Measurements from ENCODE around the gene BARX2. TPM values are rescaled to one million over a fixed set of nuclear protein-coding genes. Genes with fewer than 3 reads are reported as not detected.

BARX2 gene
- polyA plus RNA-seq, 1 of the 3 experiments (the other 2 are of a cell fraction): not detected

GRCh38 chr11:129391821-129392220 lies 16.2 kb downstream of the BARX2 start:
- Histone ChIP-seq H3K27me3 (ENCODE audit: insufficient read depth) (peaks cover 61% of the 10 kb centered on the region; the same call in 1 of the 2 replicates), H3K4me2 (no peak overlapping the region), H3K4me3 (ENCODE audit: low read depth in 2 of 2, low read length in 1 of 2) (no peak overlapping the region), H3K79me2 (ENCODE audit: insufficient read depth) (no peaks in the 10 kb centered on the region), H4K20me1 (ENCODE audit: insufficient read depth) (no peaks in the 10 kb centered on the region), H3F3A (replicated peaks; ENCODE audit: insufficient read depth) (no peaks in the 10 kb centered on the region), H2AFZ (ENCODE audit: low read depth) (no peak overlapping the region), H3K36me3 (replicated peaks in 1 of 2; ENCODE audit: control insufficient read depth in 1 of 2, insufficient read depth in 2 of 2, low read length in 1 of 2) (no peaks in the 10 kb centered on the region), H3K9me2 (no peaks in the 10 kb centered on the region), H3K27ac (ENCODE audit: low read depth in 2 of 2, low read length in 1 of 2) (no peak overlapping the region), H3K9ac (no peak overlapping the region), H3K4me1 (ENCODE audit: control insufficient read depth in 1 of 2, insufficient read depth in 2 of 2, low read depth in 1 of 2, low read length in 1 of 2) (no peaks in the 10 kb centered on the region; a peak in 1 of 4 replicates), H3K9me3 (no peaks in the 10 kb centered on the region)
- TF ChIP-seq YY1 (IDR thresholded peaks at IDR 0.05; ENCODE audit: low read depth): no peak
- TF ChIP-seq TAF1 (IDR thresholded peaks at IDR 0.05; ENCODE audit: borderline replicate concordance, low read depth, low read length): no peak
- TF ChIP-seq USF1 (IDR thresholded peaks at IDR 0.05; ENCODE audit: borderline replicate concordance, low read depth): no peak
- no peak for TF ChIP-seq IRF3 (IDR thresholded peaks at IDR 0.05; ENCODE audit: low read depth, low read length)
- TF ChIP-seq RCOR1 (IDR thresholded peaks at IDR 0.05; ENCODE audit: low read length): no peak
- no peak for TF ChIP-seq JUND (IDR thresholded peaks at IDR 0.05)
- TF ChIP-seq ELF1 (IDR thresholded peaks at IDR 0.05): no peak
- no peak for TF ChIP-seq SMC3 (IDR thresholded peaks at IDR 0.05; ENCODE audit: low read depth, low read length)
- no peak for TF ChIP-seq GABPA (IDR thresholded peaks at IDR 0.05; ENCODE audit: low read depth)
- TF ChIP-seq MXI1 (IDR thresholded peaks at IDR 0.05; ENCODE audit: low read depth, low read length): no peak
- no peak for TF ChIP-seq NRF1 (IDR thresholded peaks at IDR 0.05; ENCODE audit: low read depth, low read length)
- no peak for TF ChIP-seq FOSL2 (IDR thresholded peaks at IDR 0.05; ENCODE audit: borderline replicate concordance, low read depth)
- TF ChIP-seq PBX3 (IDR thresholded peaks at IDR 0.05): no peak
- no peak for TF ChIP-seq SIN3A (IDR thresholded peaks at IDR 0.05; ENCODE audit: borderline replicate concordance, low read depth, low read length)
- no peak for TF ChIP-seq CTCF (IDR thresholded peaks at IDR 0.05)
- TF ChIP-seq CHD2 (IDR thresholded peaks at IDR 0.05; ENCODE audit: low read length, partially characterized antibody): no peak
- TF ChIP-seq REST (IDR thresholded peaks at IDR 0.05; ENCODE audit: low read depth, low read length): no peak
- CTCF ChIA-PET: no interaction called here
- no peak for DNase-seq
- POLR2A ChIA-PET: no interaction called here
- 15% methylated on average over 6 of the region's 6 CpGs for WGBS (ENCODE audit: low lambda C conversion rate)
